GM19035 (cell line): ENCODE results near the gene CLEC7A.

Experiments used
- ATAC-seq: cut with Tn5 transposase; IDR thresholded peaks from one replicate; pipeline ENCODE4 v1.9.1; 2021; ENCODE audit not compliant: unreplicated experiment

CLEC7A gene

DNA sequence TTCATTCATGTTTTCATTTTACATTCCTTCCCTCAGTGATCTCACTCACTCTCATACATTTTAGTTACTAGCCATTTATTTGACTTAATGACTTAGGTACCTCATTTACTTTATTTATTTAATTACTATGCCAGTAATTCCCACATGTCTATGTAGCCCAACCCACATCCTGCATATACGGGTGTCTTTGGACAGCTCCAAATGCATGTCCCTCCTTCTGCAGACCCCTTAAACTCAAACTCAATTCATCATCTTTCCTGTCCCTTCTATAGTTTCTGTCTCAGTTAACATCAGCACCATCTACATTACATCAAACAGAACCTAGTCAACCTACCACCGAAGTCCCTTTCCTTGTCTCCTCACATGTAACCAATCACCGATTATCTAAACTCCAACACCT, 34.0 kb downstream of the CLEC7A start:
- ATAC-seq = no peak

GRCh38 chr12:10094646-10095395, 35.2 kb downstream of the CLEC7A start:
- ATAC-seq = no peak

- ATAC-seq = no peak
Measured at GRCh38 chr12:10088955-10089900, 40.8 kb downstream of the CLEC7A start.

GRCh38 chr12:10088031-10088430, 42.0 kb downstream of the CLEC7A start:
- ATAC-seq = no peak

GRCh38 chr12:10086387-10086786, 43.6 kb downstream of the CLEC7A start:
- no peak for ATAC-seq

GRCh38 chr12:10084733-10085132, 45.3 kb downstream of the CLEC7A start:
- no peak for ATAC-seq

DNA sequence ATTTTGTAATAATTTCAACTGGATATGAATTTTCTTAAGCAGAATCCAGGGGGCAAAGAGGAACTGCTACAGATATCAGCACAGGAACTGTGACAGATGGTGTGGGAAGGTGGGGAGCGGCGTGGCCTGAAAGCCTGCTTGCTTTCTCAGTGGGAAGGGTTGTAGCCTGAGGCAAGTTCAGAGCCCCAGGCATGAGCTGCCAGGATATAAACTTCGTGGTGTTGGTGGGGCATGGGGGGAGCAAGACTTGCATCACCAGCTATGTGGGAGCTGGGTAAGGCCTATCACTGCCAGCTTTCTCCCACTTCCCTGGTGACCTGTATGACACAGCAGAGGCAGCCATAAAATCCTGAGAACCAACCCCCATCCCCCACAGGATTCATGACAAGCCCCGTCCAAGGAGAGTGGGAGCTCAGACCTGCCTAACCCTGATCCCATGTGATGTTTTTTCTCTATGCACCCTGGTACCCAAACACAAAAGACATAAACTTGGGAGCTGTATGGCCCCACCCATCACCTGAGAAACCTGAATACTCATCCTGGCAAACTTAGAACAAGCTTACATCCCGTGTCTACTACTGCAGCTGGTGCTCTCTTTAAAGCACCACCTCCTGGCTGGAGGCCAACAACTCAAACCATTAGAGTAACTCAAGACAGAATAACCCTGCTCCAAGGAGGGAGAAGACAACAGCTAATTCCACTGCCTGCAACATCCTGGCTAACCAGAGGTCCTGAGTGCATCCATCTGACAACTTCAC, 47.7 kb downstream of the CLEC7A start:
- no peak for ATAC-seq

GRCh38 chr12:10075451-10075850, 54.5 kb downstream of the CLEC7A start:
- ATAC-seq = no peak

- ATAC-seq = no peak
Measured at GRCh38 chr12:10073261-10073660, 56.7 kb downstream of the CLEC7A start.

DNA sequence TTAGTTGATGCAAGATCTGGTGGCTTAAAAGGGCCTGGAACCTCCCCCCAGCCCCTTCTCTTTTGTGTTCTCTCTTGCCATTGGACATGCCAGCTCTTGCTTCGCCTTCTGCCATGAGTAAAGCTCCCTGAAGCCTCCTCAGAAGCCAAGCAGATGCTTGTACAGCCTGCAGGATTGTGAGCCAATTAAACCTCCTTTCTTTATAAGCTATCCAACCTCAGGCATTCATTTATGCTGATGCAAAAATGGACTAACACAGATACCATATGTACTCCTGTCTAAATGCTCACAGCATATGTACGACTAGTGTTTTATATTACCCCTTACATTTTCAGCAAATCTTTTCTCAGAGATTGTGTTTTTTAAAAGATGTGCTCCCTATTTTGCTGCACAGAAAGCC, 57.9 kb downstream of the CLEC7A start:
- ATAC-seq = no peak

GRCh38 chr12:10070380-10070779, 59.6 kb downstream of the CLEC7A start:
- ATAC-seq = no peak

DNA sequence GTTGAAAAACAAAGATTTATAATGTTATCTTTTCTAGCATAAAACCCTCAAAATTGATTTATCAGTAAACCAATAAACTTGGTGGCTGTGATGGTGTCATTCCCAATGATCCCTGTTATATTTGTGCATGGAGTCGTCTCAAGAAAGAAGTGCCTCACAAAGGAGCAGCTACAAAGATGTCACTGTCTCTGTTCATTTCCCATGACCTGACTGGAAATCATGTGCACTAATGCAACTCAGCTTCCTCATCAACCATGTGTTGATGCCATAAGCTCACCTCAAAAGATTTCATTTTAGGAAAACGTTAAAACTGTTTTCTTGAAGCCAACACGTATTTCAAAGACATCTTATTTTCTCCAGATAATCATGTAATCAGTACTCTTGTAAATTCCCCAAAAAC, 60.0 kb downstream of the CLEC7A start:
- ATAC-seq = no peak

DNA sequence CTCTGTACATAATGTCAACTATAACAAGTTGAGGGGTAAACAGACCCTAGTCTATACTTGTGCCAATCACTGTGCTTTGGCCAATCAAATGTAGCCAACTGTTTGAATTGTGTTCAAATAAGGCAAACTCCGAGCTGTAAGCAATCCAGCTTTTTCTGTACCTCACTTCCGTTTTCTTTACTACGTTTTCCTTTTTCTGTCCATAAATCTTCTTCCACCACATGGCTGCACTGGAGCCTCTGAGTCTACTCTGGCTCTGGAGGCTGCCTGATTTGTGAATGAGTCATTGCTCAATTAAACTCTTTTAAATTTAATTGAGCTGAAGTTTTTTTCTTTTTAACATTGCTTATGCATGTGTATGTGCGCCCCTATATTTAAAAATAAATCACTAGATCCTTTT, 60.9 kb downstream of the CLEC7A start:
- ATAC-seq = no peak

GRCh38 chr12:10068644-10069043, 61.4 kb downstream of the CLEC7A start:
- no peak for ATAC-seq

DNA sequence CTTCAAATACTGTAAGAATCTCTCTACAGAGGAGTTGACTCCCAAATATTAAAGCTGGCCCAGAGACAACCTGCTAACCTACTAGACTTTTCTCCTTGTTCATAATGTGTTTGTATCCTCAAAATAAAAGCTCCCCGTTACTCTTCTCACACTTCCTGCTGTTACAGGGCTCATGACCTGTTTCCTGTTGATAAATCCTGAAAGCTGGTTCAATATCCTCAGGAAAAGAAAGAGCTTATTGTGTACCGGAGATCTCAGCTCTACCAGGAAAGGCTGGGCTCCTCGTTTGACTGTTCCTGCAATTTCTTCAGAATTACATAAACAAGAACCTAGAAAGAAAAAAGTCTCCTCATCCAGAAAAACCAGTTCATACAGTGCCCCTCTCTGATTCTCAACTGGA, 62.1 kb downstream of the CLEC7A start:
- no peak for ATAC-seq

DNA sequence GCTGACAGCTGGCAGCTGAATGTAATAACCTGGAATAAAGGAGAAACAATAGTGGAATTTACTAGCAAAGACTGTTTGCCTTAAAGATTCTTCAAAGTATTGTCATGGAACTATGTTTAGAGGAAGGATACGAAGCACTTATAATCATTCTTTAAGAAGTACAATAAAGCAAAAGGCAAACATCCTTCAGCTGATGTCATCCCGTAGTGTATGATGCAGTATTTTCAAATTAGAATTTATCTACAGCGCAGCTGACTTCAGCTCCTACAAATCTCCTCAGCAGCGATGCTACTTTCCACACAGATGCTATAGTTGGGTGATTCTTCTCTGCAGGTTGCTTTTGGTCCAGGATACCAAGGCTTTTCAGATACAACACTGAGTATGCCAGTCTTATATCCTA, 62.7 kb downstream of the CLEC7A start:
- ATAC-seq = no peak
